COLO829 (cell line): ENCODE data around the gene NPTX2.
A peak's percentile ranks its signal among the peaks of the same experiment; 100 is the strongest.

Experiments used
- DNase-seq: peaks from one replicate; pipeline ENCODE4 v3.0.0; 2012; ENCODE audit warnings: low spot score

The NPTX2 gene

GRCh38 chr7:98619450-98620321 is 2.6 kb downstream of the NPTX2 start:
- no peak for DNase-seq

GRCh38 chr7:98621573-98622482 is 4.7 kb downstream of the NPTX2 start:
- DNase-seq, result no peak

GRCh38 chr7:98622926-98623325 is 5.8 kb downstream of the NPTX2 start:
- no peak for DNase-seq

GRCh38 chr7:98624846-98625420 is 7.8 kb downstream of the NPTX2 start:
- DNase-seq, result no peak

GRCh38 chr7:98626460-98627412 is 9.7 kb downstream of the NPTX2 start:
- DNase-seq, result no peak

GRCh38 chr7:98627413-98627790 is 10.3 kb downstream of the NPTX2 start:
- no peak for DNase-seq

- no peak for DNase-seq
Observed at GRCh38 chr7:98628418-98628817, 11.3 kb downstream of the NPTX2 start.

- peak; percentile 51 for DNase-seq
Observed at GRCh38 chr7:98629001-98629431, 11.9 kb downstream of the NPTX2 start.

- DNase-seq, result no peak
Observed at GRCh38 chr7:98630149-98630548, 13.1 kb downstream of the NPTX2 start.

- no peak for DNase-seq
Observed at GRCh38 chr7:98630770-98631169, 13.7 kb downstream of the NPTX2 start.

- DNase-seq, result no peak
Observed at GRCh38 chr7:98638853-98639252, 21.8 kb downstream of the NPTX2 start.

GRCh38 chr7:98640375-98640774 is 23.3 kb downstream of the NPTX2 start:
- DNase-seq, result no peak

- peak; percentile 43 for DNase-seq
Observed at GRCh38 chr7:98641646-98642500, 24.8 kb downstream of the NPTX2 start.

GRCh38 chr7:98643236-98643985 is 26.3 kb downstream of the NPTX2 start:
- DNase-seq, result no peak

GRCh38 chr7:98646465-98646864 is 29.4 kb downstream of the NPTX2 start:
- DNase-seq, result no peak

GRCh38 chr7:98647326-98647725 is 30.2 kb downstream of the NPTX2 start:
- DNase-seq, result no peak

GRCh38 chr7:98651760-98652159 is 34.7 kb downstream of the NPTX2 start:
- no peak for DNase-seq

GRCh38 chr7:98653601-98654310 is 36.7 kb downstream of the NPTX2 start:
- no peak for DNase-seq
